ENCODE data around the gene ASB3.
"Not testable (repeated sequence)": the region's sequence is repeated elsewhere in the genome, so short reads cannot be mapped to it uniquely, and the experiment has no call there.

Gene ASB3

GRCh38 chr2:53786705-53787613, at the start of gene ASB3, which contains the start of gene ERLEC1:
Gene ASB3, minus strand, starts transcription at chr2:53786953. Its CDS starts 21,381 bp downstream, at chr2:53765572.
Gene ERLEC1, plus strand, starts transcription at chr2:53787044. Its CDS starts 167 bp downstream, at chr2:53787211.
- peak; percentile 71 for DNase-seq (ENCODE audit: low spot score)

- DNase-seq (ENCODE audit: low spot score) = not testable (repeated sequence)
Measured at GRCh38 chr2:53829980-53830290, 43.2 kb upstream of the ASB3 start.

- DNase-seq (ENCODE audit: low spot score) = no peak
Measured at GRCh38 chr2:53829273-53829979, 42.7 kb upstream of the ASB3 start.

GRCh38 chr2:53828331-53828730, 41.6 kb upstream of the ASB3 start:
- no peak for DNase-seq (ENCODE audit: low spot score)

GRCh38 chr2:53827398-53828175, 40.8 kb upstream of the ASB3 start:
- no peak for DNase-seq (ENCODE audit: low spot score)

- no peak for DNase-seq (ENCODE audit: low spot score)
Measured at GRCh38 chr2:53826587-53827397, 40.0 kb upstream of the ASB3 start.

- DNase-seq (ENCODE audit: low spot score) = no peak
Measured at GRCh38 chr2:53826030-53826410, 39.3 kb upstream of the ASB3 start.

- DNase-seq (ENCODE audit: low spot score) = peak; percentile 50
Measured at GRCh38 chr2:53823639-53824038, 36.9 kb upstream of the ASB3 start.

GRCh38 chr2:53821810-53822209, 35.1 kb upstream of the ASB3 start:
- no peak for DNase-seq (ENCODE audit: low spot score)

- DNase-seq (ENCODE audit: low spot score) = no peak
Measured at GRCh38 chr2:53820711-53821110, 34.0 kb upstream of the ASB3 start.

GRCh38 chr2:53820048-53820447, 33.3 kb upstream of the ASB3 start:
- DNase-seq (ENCODE audit: low spot score) = no peak

GRCh38 chr2:53819634-53820033, 32.9 kb upstream of the ASB3 start:
- DNase-seq (ENCODE audit: low spot score) = no peak

GRCh38 chr2:53818854-53819435, 32.2 kb upstream of the ASB3 start:
- no peak for DNase-seq (ENCODE audit: low spot score)

- no peak for DNase-seq (ENCODE audit: low spot score)
Measured at GRCh38 chr2:53813151-53813550, 26.4 kb upstream of the ASB3 start.

GRCh38 chr2:53811601-53812000, 24.8 kb upstream of the ASB3 start:
- no peak for DNase-seq (ENCODE audit: low spot score)

GRCh38 chr2:53802617-53803151, 15.9 kb upstream of the ASB3 start:
- DNase-seq (ENCODE audit: low spot score) = no peak

- DNase-seq (ENCODE audit: low spot score) = no peak
Measured at GRCh38 chr2:53801547-53801946, 14.8 kb upstream of the ASB3 start.

GRCh38 chr2:53793821-53794220, 7.1 kb upstream of the ASB3 start:
- no peak for DNase-seq (ENCODE audit: low spot score)

GRCh38 chr2:53793261-53793660, 6.5 kb upstream of the ASB3 start:
- DNase-seq (ENCODE audit: low spot score) = no peak

GRCh38 chr2:53787614-53788289, 999 bp upstream of the ASB3 start:
- DNase-seq (ENCODE audit: low spot score) = peak; percentile 19

GRCh38 chr2:53786352-53786704, 425 bp downstream of the ASB3 start:
- peak; percentile 55 for DNase-seq (ENCODE audit: low spot score)

Data from hematopoietic multipotent progenitor cell treated with erythropoietin and hydrocortisone succinate and interleukin-3 and kit ligand, for 15 days (in vitro differentiated cells).